Osteoblast (primary cell): ENCODE measurements around the gene PLXNB1. TPM values are rescaled to one million over a fixed set of nuclear protein-coding genes. Genes with fewer than 3 reads are reported as not detected.

Experiments used
- DNase-seq: peaks from one replicate; pipeline ENCODE4 v3.0.0; 2011; ENCODE audit warnings: low spot score, mixed read lengths; ENCODE audit not compliant: insufficient read length; ENCODE audit errors: missing footprints
- H2AFZ ChIP-seq: 2 replicates; pipeline ENCODE4 v1.6.0; 2011; ENCODE audit warnings: mild to moderate bottlenecking, low read length
- H3K27ac ChIP-seq: 2 replicates; pipeline ENCODE4 v1.5.1; 2011; ENCODE audit warnings: mild to moderate bottlenecking, low read depth, low read length, moderate library complexity
- H3K27me3 ChIP-seq: 2 replicates; pipeline ENCODE4 v1.6.0; 2012; ENCODE audit warnings: mild to moderate bottlenecking, control low read depth, inconsistent platforms, low read length, moderate library complexity; ENCODE audit not compliant: insufficient read depth
- H3K36me3 ChIP-seq: 2 replicates; pipeline ENCODE4 v1.5.1; 2011; ENCODE audit warnings: mild to moderate bottlenecking, low read length, control low read depth, moderate library complexity; ENCODE audit not compliant: insufficient read depth
- H3K4me1 ChIP-seq: 2 replicates; pipeline ENCODE4 v1.5.1; 2011; ENCODE audit warnings: mild to moderate bottlenecking, low read length, control low read depth, moderate library complexity; ENCODE audit not compliant: insufficient read depth
- H3K4me2 ChIP-seq: 2 replicates; pipeline ENCODE4 v1.6.0; 2011; ENCODE audit warnings: mild to moderate bottlenecking, low read length; ENCODE audit not compliant: insufficient read depth
- H3K4me3 ChIP-seq: fragments of 200-600 bp; sonication (generic); 3 replicates; pipeline ENCODE4 v1.5.1; 2012; ENCODE audit warnings: mild to moderate bottlenecking, low read length, inconsistent platforms; ENCODE audit not compliant: insufficient read depth
- H3K79me2 ChIP-seq: 2 replicates; pipeline ENCODE4 v1.6.0; 2012; ENCODE audit warnings: mild to moderate bottlenecking, low read length, control low read depth, inconsistent platforms; ENCODE audit not compliant: insufficient read depth
- H3K9me3 ChIP-seq: 2 replicates; pipeline ENCODE4 v1.5.1; 2011; ENCODE audit warnings: low read depth, low read length, control low read depth
- H4K20me1 ChIP-seq: 2 replicates; pipeline ENCODE4 v1.6.0; 2012; ENCODE audit warnings: mild to moderate bottlenecking, low read length, control low read depth; ENCODE audit not compliant: insufficient read depth
- CTCF ChIP-seq: IDR thresholded peaks from 2 replicates; pipeline ENCODE4 v1.5.1; 2011; ENCODE audit warnings: mild to moderate bottlenecking, low read depth, low read length, moderate library complexity; ENCODE audit errors: extremely low read depth
- total RNA-seq: library from RNA; depleted of rRNA; stranded (reverse); fragments of >200 nt; gene quantifications from 2 replicates; pipeline ENCODE4 v1.2.3, GENCODE V29; 2012

PLXNB1 gene
- total RNA-seq, 1 donor, result 33.7 TPM

DNA sequence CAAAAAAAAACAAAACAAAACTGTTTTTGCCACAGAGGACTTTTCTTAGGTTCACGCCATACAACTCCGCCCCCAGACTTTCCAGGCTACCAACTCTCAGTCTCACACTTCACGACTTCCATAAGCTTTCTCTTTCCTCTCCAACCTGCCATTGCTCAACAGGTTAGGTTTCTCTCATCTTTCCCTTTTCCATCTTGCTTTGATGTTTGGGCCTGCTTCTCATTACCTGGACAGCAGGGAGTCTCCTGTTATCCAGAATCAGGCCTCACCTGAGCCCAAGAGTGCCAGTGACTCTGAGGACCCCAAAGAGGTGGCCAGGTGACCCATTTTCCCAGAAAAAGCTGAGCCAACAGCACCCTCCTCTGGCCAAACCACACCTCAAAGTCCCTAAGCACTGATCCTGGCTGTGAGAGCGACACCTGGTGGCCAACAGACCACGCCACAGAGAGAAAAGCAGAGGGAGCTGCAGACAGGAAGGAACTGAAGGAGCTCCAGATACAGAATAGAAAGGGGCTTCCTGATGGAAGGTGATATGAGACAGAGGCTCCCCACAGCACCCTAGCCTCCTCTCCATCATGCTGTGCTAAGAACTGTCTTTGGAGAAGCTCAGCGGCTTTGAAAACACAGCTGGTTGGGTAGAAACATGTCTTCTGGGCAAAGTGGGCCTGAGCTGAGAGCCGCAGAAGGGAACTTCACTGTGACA, 6.0 kb upstream of the PLXNB1 start:
- no peak overlapping the region for H3K4me3 ChIP-seq
- no peak overlapping the region for H3K27ac ChIP-seq
- H3K9me3 ChIP-seq, result no peaks in the 10 kb centered on the region
- H2AFZ ChIP-seq, result no peak overlapping the region
- H3K27me3 ChIP-seq, result no peaks in the 10 kb centered on the region
- peak; percentile 100 for TF ChIP-seq CTCF
- peak; percentile 97 for DNase-seq
- peaks cover 15% of the 10 kb centered on the region for H3K4me1 ChIP-seq
- H3K36me3 ChIP-seq, result peaks cover 21% of the 10 kb centered on the region
- H3K4me2 ChIP-seq, result no peak overlapping the region
- peaks cover 26% of the 10 kb centered on the region for H3K79me2 ChIP-seq
- peaks cover 3% of the 10 kb centered on the region for H4K20me1 ChIP-seq

- no peak for DNase-seq
- H3K27ac ChIP-seq, result no peak overlapping the region
These were observed 5.3 kb upstream of the PLXNB1 start for GRCh38 chr3:48435223-48435595.

DNA sequence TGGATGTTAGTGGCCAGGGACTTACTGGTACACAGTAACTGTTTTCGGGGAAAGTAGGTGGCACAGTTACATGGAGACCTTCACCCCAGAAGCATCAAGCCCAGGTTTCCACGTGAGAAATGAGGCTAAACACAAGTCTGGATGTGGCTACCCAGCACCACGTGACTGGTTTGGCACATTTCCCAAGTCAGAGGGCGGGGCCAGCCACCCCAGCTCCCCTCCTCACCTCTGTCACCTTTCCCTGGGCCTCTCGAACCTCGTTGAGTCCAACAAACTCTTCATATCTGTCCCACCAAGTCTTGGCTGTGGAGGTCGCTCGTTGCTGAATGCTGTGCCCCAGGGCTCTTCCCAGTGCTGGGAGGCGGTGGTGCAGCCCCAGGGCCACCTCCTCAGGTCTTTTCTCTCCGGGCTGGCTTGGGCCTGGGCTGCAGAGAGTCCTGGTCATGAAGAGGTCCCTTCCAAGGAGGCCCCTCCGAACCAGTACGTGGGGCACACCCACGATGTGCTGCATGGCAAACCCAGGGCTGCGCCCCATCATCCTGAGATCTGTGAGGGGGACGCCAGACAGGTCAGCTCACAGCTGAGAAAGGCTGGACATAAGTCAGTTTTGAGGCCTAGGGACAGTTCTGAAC, 4.8 kb upstream of the PLXNB1 start:
- Histone ChIP-seq H4K20me1 (no peaks in the 10 kb centered on the region), H3K27ac (no peak overlapping the region), H3K4me1 (peaks cover 22% of the 10 kb centered on the region), H3K9me3 (no peaks in the 10 kb centered on the region), H3K36me3 (peaks cover 21% of the 10 kb centered on the region), H3K4me3 (no peak overlapping the region), H3K27me3 (no peaks in the 10 kb centered on the region), H3K4me2 (no peak overlapping the region), H3K79me2 (peaks cover 15% of the 10 kb centered on the region), H2AFZ (no peak overlapping the region)
- DNase-seq, result peak; percentile 61
- TF ChIP-seq CTCF, result no peak

More at GRCh38 chr3:48435223-48435595, 5.3 kb upstream of the PLXNB1 start:
- peaks cover 19% of the 10 kb centered on the region for H3K79me2 ChIP-seq
- H3K36me3 ChIP-seq, result peaks cover 21% of the 10 kb centered on the region
- no peak overlapping the region for H3K4me3 ChIP-seq
- no peak overlapping the region for H2AFZ ChIP-seq
- no peaks in the 10 kb centered on the region for H3K9me3 ChIP-seq
- H3K4me2 ChIP-seq, result no peak overlapping the region
- no peaks in the 10 kb centered on the region for H3K27me3 ChIP-seq
- TF ChIP-seq CTCF, result no peak
- peaks cover 17% of the 10 kb centered on the region for H3K4me1 ChIP-seq
- no peaks in the 10 kb centered on the region for H4K20me1 ChIP-seq

DNA sequence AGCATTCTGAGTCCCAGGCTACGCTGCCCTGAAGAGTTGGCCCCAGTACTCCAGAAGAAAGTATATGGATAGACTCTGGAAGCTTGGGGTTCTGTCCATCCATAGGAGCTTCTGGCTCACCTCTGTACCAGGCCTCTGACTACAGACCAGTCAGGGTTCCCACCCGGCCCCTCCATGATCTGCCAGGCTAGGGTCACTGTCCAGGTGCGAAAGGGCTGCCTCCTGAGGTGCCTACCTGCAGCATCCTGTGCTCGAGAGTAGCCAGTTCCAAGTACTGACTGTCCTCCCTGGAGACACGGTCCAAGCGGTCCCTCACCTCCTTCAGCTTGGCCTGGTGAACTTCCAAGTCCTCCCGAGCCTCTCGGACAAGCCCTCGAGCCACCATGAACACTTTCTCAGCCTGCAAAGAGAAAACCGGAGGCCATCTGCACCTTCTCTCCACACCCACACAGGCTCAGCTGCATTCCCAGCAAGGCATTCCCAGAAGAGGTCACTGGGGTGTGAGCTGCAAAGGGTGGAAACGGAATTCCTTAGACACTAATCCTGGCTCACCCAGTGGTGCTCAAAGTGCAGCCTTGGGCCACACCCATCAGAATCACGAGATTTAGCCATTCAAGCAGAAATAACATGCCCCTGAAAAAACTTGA, 3.7 kb upstream of the PLXNB1 start:
- H3K9me3 ChIP-seq, result no peaks in the 10 kb centered on the region
- peaks cover 21% of the 10 kb centered on the region for H3K36me3 ChIP-seq
- H3K4me2 ChIP-seq, result peak overlapping the region; percentile 19
- no peak overlapping the region for H2AFZ ChIP-seq
- DNase-seq, result peak; percentile 95
- peaks cover 17% of the 10 kb centered on the region for H3K4me1 ChIP-seq
- TF ChIP-seq CTCF, result no peak
- H3K27me3 ChIP-seq, result no peaks in the 10 kb centered on the region
- no peaks in the 10 kb centered on the region for H4K20me1 ChIP-seq
- peaks cover 6% of the 10 kb centered on the region for H3K79me2 ChIP-seq
- H3K27ac ChIP-seq, result no peak overlapping the region
- H3K4me3 ChIP-seq, result no peak overlapping the region
